Measurements from ENCODE around the gene RNF2. TPM values are rescaled to one million over a fixed set of nuclear protein-coding genes. Genes with fewer than 3 reads are reported as not detected.

The RNF2 gene
- total and polyA plus RNA-seq, 2 donors (not counting 3 experiments of a cell fraction or from before 2014, with no cell fraction given), result 13.6 to 30.6 TPM

DNA sequence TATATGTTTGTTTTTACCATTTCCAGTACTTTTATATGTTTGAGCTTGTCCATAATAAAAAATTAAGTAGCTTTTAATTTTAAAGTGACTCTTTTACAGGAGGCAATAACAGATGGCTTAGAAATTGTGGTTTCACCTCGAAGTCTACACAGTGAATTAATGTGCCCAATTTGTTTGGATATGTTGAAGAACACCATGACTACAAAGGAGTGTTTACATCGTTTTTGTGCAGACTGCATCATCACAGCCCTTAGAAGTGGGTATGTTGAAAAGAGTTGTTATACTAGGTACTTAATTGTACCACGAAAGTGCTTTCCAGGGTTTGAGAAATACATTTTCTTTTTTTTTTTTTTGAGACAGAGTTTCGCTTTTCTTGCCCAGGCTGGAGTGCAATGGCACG is 46.1 kb downstream of the RNF2 start:
- DNase-seq (ENCODE audit: low read depth, low spot score), result no peak
- CTCF ChIA-PET, result interaction anchor here (0.8 to 1.0 kb wide), 2 partner anchors 12 to 147 kb away, joined by 3 to 4 read pairs; no protein-coding TSS in a partner anchor
- Histone ChIP-seq H3K36me3 (ENCODE audit: control insufficient read depth in 2 of 2, extremely low read depth in 1 of 2, insufficient read depth in 2 of 2, low read length in 2 of 2) (peaks cover 2 to 4% of the 10 kb centered on the region in 2 experiments), H3K9ac (replicated peaks; ENCODE audit: extremely low read depth, insufficient read depth, low read length) (no peak overlapping the region), H3K79me2 (ENCODE audit: control insufficient read depth, insufficient read depth, low read length) (no peaks in the 10 kb centered on the region), H3K4me2 (ENCODE audit: insufficient read depth, low read length) (no peak overlapping the region), H3K27me3 (ENCODE audit: control insufficient read depth in 2 of 2, insufficient read depth in 2 of 2, low read length in 2 of 2) (no peaks in the 10 kb centered on the region), H3K9me3 (replicated peaks; ENCODE audit: control insufficient read depth, insufficient read depth, low read length) (no peaks in the 10 kb centered on the region), H3K27ac (ENCODE audit: insufficient read depth, low read depth, low read length) (no peak overlapping the region), H3K4me1 (ENCODE audit: control insufficient read depth, extremely low read depth, insufficient read depth, low read length) (no peaks in the 10 kb centered on the region), H3K9me1 (replicated peaks; ENCODE audit: control insufficient read depth, extremely low read depth, insufficient read depth, low read length) (no peaks in the 10 kb centered on the region), H2AFZ (ENCODE audit: low read depth, low read length) (no peak overlapping the region), H4K20me1 (replicated peaks; ENCODE audit: control insufficient read depth, extremely low read depth, insufficient read depth, low read length) (no peaks in the 10 kb centered on the region), H3K4me3 (replicated peaks in 1 of 3; ENCODE audit: insufficient read depth in 1 of 3, low read depth in 1 of 3, low read length in 3 of 3) (no peak overlapping the region)
- dilution Hi-C loops (cut with MboI; ENCODE audit: extremely low pct_ligation_motif_present, low sequenced_read_pairs) (no loop called here), intact Hi-C loops (cut with micrococcal nuclease) (no loop called here)
- BruUV-seq (replicated peaks), result no TSS peak
- TF ChIP-seq MYC (IDR thresholded peaks at IDR 0.05; ENCODE audit: low read depth, low read length) (no peak), EZH2 (IDR thresholded peaks at IDR 0.05; ENCODE audit: borderline replicate concordance, low read depth, low read length, severe bottlenecking) (no peak), FOS (IDR thresholded peaks at IDR 0.05; ENCODE audit: borderline replicate concordance, insufficient read depth, low read length) (no peak), POLR2AphosphoS5 (IDR thresholded peaks at IDR 0.05; ENCODE audit: insufficient read depth, low read depth, low read length) (no peak), GATA2 (IDR thresholded peaks at IDR 0.05; ENCODE audit: insufficient read depth, insufficient read length, low read depth, low read length) (no peak), POLR2A (IDR thresholded peaks at IDR 0.05; ENCODE audit: low read depth, low read length) (no peak), JUN (IDR thresholded peaks at IDR 0.05; ENCODE audit: borderline replicate concordance, insufficient read depth, insufficient read length, low read depth) (no peak)
- TF ChIP-seq, protein P1, sequence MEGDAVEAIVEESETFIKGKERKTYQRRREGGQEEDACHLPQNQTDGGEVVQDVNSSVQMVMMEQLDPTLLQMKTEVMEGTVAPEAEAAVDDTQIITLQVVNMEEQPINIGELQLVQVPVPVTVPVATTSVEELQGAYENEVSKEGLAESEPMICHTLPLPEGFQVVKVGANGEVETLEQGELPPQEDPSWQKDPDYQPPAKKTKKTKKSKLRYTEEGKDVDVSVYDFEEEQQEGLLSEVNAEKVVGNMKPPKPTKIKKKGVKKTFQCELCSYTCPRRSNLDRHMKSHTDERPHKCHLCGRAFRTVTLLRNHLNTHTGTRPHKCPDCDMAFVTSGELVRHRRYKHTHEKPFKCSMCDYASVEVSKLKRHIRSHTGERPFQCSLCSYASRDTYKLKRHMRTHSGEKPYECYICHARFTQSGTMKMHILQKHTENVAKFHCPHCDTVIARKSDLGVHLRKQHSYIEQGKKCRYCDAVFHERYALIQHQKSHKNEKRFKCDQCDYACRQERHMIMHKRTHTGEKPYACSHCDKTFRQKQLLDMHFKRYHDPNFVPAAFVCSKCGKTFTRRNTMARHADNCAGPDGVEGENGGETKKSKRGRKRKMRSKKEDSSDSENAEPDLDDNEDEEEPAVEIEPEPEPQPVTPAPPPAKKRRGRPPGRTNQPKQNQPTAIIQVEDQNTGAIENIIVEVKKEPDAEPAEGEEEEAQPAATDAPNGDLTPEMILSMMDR (IDR thresholded peaks at IDR 0.05; ENCODE audit: extremely low read depth in 1 of 2, insufficient read depth in 1 of 2, low read depth in 1 of 2, low read length in 2 of 2), result no peak
- TF ChIP-seq, protein P2, sequence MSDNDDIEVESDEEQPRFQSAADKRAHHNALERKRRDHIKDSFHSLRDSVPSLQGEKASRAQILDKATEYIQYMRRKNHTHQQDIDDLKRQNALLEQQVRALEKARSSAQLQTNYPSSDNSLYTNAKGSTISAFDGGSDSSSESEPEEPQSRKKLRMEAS (IDR thresholded peaks at IDR 0.05; ENCODE audit: insufficient read depth, insufficient read length), result no peak
- no peak for FAIRE-seq
- POLR2A ChIA-PET, result no interaction called here
